ENCODE data around the gene RAMP3.

DNA sequence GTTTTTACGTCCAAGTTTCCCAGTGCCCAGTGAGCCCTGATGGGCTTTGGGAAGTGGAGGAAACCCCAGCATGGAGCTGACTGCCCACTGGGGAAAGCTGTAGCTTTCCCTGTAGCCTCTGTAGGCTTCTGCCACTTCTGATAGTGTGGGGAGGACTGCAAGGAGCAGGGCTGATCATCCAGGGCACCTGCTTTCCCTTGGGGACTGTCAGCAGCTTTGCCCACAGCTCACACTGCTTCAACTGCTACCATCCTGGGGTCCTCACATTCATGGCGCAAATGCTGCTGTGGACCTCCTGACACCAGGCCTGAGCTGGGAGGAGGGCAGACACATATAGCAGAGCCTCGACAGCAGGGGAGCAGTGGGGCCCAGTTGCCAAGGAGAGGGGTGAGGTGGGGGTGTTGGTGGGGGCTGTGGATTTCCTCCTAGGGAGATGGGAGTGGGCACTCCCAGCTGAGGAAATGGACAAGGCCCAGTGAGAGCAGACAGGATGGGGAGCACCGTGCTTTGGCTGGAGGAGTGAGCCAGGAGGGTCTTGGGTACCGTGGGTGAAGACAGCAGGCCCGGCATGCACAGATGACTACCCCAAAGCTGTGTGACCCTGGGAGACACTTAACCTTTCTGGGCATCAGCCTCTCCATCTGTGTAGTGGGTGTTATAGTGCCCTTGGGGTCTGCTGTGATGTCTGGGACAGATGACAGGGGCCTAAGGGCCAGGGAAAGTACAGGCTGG lies 16.2 kb downstream of the RAMP3 start:
- TF ChIP-seq, protein P1, sequence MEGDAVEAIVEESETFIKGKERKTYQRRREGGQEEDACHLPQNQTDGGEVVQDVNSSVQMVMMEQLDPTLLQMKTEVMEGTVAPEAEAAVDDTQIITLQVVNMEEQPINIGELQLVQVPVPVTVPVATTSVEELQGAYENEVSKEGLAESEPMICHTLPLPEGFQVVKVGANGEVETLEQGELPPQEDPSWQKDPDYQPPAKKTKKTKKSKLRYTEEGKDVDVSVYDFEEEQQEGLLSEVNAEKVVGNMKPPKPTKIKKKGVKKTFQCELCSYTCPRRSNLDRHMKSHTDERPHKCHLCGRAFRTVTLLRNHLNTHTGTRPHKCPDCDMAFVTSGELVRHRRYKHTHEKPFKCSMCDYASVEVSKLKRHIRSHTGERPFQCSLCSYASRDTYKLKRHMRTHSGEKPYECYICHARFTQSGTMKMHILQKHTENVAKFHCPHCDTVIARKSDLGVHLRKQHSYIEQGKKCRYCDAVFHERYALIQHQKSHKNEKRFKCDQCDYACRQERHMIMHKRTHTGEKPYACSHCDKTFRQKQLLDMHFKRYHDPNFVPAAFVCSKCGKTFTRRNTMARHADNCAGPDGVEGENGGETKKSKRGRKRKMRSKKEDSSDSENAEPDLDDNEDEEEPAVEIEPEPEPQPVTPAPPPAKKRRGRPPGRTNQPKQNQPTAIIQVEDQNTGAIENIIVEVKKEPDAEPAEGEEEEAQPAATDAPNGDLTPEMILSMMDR (IDR thresholded peaks at IDR 0.05) = no peak
- TF ChIP-seq EZH2 (IDR thresholded peaks at IDR 0.05; ENCODE audit: borderline replicate concordance, insufficient read depth, low read depth, low read length, poor library complexity, severe bottlenecking) = no peak

All from B cell (primary cell).